GM21737 (cell line): ENCODE results near the gene RMI1.

Source experiments
- ATAC-seq: cut with Tn5 transposase; IDR thresholded peaks from one replicate; pipeline ENCODE4 v1.9.1; 2021; ENCODE audit warnings: mild to moderate bottlenecking, moderate library complexity; ENCODE audit not compliant: unreplicated experiment

Gene RMI1

DNA sequence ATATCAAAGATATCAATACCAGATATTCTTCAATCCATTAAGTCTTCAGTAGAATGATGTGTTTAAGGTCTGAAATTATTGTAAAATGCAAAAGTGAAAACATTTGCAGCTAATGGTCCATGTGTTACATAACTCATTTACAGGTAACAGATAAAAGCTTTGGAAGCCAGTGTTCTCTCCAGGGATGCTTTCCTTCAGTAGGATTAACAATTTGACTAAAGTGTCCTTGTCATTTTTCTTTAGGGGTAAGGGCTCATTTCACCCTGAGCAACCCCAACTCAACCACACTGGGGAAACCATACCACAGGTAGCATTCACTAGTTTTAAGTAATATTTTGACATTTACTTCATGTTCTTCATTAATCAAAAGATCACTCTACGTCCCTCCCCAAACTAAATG, 13.5 kb upstream of the RMI1 start:
- no peak for ATAC-seq

DNA sequence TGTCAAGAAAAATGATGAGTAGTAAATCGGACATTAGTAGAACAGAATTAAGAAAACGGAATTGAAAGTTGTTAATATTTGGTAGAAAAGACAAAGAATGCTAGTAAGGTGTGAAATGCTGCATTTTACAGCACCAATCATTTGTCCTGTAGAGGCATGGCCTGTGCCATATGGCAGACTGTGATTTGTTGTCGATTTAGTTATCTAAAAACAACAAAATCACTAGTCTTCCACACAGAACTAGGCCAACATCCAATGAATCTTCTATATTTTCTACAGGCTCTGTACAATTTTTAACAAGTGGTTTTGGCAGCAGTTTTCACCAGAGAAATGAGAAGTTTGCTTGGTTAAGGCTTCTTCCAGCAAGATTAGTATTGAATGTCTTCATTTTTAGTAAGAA, 11.0 kb upstream of the RMI1 start:
- ATAC-seq: no peak

DNA sequence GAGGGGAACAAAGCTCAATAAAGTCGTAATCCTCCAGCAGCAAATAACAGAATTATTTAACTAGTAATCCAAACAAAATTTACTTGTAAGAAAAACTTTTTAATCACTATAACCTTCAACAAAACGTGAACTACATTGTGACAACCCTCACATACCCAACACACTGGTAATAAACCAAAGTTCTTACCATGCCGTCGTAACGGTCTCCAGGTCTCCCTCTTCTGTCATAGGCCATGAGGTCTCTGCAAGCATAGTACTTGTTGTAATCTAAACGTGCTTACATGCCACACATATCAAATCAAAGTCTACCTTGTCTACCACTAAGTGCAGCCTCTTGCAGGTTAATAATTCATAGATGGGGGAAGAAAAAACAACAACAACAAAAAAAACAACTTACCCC, 9.1 kb upstream of the RMI1 start:
- ATAC-seq: no peak

DNA sequence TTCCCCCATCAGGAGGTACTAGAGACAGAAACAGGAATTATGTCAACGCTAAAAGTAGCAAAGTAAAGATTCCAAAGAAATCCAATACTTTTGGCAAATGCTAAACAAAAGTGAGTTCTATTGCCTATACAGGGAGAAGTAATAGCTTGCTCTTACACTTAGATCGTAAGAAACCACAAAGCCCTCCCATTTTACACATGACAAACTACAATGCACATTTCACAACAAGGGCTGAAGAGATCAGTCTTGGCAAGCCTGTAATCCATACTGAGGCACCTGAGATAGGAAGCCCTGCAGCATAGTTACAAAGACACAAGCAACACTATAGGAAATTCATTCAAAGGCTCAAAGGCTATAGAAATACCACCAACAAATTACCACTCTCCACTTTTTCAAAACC, 8.3 kb upstream of the RMI1 start:
- no peak for ATAC-seq

DNA sequence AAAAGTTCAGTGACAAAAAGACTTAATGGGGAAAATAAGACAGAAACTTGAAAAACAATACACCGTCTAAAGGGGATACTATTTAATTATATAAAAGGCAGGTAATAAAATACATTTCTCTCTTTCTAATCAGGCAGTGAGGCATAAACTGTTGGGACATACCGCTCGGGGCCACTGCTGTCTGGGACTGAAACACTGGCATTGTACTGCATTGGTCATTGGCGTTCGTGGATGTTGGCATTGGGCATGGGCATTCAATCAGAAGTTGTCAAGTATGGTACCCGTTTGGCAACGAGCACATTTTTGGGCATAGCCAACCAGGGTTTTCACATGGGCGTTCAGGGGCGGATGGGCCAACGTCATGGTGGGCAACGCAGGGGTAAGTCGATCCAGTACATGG, 5.3 kb upstream of the RMI1 start:
- ATAC-seq: no peak

DNA sequence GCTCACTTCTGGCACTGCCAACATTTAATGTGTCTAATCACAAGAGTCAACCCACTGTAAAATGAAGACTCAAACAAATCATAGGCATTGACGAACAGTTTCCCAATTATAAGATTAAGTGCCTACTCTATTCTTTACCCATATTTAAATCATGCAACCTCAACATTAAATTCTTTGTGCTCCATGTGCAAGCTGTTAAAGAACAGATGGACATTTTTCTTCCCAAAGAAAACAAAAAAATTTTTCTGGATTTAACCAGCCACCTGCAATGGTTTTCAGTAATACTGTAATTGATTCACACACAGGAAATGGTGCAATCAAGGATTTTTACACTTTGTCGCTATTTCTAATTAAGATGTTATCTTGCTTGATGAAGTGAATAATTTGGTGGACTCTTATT, 4.2 kb upstream of the RMI1 start:
- no peak for ATAC-seq

DNA sequence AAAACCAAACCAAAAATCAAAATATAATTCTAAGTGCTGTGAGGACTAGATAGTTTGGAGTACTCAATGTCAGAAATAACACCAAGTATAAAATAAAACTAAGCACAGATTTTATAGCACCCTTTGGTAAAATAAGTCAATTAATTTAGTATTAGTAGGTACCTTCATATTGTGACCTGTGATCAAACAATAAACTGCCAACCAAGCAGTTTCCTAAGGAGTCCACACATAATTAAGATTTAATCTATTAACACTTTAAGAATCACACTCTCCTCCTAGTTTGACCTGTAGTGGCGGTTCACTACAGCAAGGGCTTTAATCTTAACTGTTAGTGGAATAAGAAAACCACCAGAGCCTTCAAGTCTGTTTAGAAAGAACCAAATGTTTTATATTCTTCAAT, 3.4 kb upstream of the RMI1 start:
- ATAC-seq: no peak

DNA sequence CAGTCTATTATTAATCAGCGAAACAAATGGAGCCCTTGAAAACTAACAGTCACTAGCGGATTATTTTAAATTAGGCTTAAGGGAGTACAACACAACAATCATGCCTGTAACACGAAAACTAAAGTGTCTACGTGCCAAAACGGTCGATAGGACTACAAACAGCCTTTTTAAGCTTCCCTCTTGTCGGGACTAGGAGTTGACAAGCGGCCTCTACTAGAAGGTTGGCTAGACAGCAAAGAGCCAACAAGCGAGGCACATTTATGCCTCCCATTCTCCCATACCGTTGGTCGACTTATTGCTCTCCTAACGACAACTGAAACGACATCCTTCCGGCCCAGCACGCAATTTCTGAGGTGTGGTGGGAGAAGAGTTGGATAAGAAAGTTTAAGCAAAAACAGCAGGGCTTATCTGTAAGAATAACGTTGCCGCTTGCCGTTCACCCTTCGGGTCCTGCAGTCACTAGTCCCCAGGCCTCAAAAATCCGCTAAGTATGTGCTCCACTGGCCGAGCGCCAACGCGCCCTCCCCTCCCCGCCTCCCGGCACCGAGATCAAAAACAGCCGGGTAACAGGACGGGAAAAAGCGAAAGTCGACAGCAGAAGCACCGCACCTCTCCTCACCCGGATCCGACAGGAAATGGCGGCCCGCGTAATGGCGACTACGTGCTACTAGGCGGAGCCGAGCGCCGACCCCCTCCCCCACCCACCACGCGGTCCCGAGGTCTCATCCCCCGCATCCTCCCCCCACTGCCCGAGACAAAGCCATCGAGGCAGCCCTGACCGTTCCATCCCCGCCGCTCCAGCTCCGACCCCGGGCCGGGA, 1.4 kb upstream of the RMI1 start:
- ATAC-seq: peak; percentile 19

DNA sequence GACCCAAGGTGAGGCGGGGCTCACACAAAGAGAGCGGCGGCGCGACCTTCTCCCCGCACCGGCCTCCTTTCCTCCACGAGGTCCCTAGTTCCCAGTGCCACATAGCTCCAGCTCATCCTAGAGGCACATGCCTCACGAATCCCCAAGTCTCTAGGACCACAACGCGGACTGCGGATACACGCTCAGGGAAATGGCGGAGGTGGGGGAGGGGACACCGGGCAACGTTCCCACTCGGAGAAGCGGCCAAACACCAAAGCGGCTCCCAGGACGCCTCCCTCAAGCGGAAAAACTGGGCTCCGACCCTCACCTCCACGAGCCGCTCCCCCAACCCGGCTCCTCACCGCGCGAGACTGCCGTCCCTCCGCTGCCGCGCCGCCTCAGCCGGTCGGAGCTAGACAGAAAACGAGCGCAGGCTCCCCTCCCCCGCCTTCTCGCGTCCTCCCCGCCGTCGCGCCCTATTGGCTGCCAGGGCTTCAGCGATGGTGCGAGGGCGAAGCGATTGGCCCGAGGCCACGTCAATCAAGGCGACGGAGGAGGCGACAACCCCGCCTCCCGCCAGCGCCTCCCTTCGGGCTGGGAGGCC, 702 bp upstream of the RMI1 start, which contains the start of gene HNRNPK:
TSS of gene HNRNPK (minus strand) at position 404 of the 583 bp plus-strand sequence. CDS start 1,963 bp downstream, outside the sequence.
- ATAC-seq: peak; percentile 80

DNA sequence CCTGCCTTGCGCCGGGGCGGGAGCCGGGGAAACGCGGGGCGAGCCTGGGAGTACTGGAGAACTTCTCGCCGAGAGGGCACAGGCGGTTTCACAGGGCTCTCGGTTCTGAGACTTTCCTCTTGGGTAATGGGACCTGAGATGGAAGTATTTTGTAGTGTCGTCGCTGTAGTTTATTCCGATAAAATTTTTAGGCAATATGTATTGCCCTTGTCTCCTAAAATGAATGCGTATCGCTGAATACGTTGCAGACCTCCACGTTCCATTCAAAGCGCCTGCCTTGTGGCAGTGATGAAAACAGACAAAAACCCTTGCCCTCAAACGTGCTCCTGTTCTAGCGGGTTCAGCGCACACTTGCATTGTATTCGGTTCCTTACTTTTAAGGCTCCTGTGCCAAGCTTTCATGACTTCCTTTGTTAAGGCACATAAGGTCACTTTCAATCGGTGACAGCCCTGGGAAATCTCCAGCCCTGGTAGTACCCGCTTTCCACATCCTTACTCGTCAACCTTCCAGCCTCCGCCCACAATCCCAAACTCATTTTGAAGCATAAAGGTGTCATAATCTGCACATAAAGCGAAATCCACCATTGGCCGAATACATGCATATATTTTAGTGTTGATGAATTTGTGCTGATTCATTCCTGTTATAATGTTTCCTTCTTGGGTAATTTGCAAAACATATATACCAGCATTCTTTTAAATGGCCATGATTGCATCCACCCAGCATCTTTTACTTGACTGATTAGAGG, 694 bp downstream of the RMI1 start:
- ATAC-seq: no peak

DNA sequence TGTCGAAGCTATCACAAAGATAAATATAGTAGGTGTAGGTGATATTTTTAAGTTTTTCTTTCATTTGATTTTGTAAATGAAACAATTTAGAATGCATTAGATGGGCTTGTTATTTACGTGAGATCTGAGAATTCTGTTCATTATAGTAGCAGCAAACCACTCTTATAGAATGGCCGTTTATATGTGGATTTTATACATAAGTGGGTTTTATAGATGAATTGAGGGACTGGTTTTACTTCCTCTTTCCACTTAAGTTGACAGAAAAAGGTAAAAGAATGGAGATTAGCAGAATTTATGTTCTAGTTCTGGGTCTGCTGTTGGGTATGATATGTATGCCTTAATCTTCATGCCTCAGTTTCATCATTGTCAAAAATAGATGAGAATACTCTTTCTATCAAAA, 5.6 kb downstream of the RMI1 start:
- no peak for ATAC-seq

DNA sequence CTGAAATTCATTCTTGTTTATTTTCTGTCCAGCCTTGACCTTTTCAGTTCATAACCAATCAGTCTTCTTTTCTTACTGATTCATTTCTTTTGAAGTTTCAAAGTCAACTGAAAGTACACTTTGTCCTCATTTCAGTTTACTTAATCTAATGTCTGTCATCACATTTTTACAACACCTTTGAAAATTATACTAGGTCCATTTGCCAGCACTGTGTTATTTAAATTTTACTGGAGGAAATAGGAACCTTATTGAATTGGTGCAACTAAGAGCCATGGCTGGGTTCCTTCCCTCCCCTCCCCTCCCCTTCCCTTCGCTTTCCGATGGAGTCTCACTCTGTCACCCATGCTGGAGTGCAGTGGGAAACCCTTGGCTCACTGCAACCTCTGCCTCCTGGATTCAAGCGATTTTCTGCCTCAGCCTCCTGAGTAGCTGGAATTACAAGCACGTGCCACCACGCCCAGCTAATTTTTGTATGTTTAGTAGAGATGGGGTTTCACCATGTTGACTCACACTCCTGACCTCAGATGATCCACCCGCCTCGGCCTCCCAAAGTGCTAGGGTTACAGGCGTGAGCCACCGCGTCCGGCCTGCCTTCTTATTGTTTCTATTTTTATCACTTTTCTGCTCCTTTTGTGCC, 6.3 kb downstream of the RMI1 start:
- ATAC-seq: no peak

DNA sequence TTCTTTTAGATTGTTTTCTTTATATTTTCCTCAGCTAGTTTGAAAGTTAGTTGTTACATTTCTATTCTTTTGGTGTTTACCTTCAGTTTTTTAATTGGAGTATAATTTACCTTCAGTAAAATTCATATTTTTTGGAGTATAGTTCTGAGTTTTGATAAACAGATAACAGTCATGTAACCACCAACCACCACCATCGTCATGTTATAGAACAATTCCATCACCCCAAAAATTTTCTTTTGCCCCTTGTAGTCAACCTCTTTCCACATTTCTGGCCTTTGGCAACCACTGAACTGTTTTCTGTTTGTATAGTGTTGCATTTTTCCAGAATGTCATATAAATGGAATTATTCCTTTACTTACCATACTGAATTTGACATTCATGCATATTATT, 6.8 kb downstream of the RMI1 start:
- no peak for ATAC-seq

DNA sequence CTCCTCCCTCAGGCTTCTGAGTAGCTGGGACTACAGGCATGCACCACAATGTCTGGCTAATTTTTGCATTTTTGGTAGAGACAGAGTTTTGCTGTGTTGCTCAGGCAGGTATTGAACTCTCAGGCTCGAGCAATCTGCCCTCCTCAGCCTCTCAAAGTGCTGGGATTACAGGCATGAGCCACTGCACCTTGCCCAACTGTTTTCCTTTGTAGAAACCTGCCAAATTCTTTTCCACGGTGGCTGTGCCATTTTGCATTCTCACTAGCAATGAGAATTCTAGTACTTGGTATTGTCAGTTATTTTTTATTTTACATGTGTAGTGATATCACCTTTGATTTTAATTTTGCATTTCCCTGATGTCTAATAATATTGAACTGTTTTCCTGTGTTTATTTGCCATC, 7.8 kb downstream of the RMI1 start:
- ATAC-seq: no peak

DNA sequence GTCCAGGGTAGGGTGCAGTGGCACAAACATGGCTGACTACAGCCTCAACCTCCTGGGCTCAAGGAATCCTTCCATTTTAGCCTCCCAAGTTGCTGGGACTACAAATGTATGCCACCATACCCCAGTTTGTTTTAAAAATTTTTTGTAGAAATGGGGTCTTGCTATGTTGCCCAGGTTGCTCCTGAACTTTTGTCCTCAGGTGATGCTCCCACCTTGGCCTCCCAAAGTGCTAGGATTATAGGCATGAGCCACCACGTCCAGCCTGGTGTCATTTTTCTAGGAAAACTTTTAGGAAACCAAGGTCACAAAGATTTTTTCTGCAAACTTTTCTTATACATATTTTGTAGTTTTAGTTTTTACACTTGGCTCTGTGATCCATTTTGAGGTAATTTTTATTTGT, 10.8 kb downstream of the RMI1 start:
- ATAC-seq: no peak

DNA sequence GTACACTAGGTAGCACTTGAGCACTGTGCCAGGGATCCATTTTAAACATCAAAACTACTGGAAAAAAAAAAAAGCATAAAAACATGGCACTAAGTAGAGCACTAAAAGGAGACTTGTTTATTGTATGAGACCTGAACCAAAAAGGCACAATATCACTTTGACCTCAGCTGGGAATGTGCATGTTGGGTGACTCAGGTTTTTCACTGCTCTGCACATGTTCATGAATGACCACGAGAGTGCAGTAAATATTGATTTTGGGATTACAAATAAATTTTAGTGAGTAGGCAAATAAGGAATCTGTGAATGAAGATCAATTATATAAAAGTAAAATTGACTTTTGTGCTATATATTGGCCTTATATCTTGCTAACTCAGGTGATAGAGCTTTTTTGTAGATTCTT, 11.8 kb downstream of the RMI1 start:
- ATAC-seq: no peak

DNA sequence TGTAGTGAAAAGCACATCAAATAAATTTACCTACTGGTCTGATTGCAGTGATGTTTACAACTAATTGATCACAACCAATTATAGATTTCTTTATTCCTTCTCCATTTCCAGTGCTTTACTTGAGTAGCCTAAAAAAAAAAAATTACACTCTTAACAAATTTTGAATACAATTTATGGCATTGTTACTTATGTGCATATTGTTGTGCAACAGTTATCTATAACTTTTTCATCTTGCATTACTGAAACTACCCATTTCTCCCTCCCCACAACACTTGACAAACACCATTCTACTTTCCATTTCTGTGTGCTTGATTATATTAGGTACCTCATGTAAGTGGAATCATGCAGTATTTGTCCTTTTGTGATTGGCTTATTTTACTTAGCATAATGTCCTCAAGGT, 12.3 kb downstream of the RMI1 start:
- no peak for ATAC-seq

DNA sequence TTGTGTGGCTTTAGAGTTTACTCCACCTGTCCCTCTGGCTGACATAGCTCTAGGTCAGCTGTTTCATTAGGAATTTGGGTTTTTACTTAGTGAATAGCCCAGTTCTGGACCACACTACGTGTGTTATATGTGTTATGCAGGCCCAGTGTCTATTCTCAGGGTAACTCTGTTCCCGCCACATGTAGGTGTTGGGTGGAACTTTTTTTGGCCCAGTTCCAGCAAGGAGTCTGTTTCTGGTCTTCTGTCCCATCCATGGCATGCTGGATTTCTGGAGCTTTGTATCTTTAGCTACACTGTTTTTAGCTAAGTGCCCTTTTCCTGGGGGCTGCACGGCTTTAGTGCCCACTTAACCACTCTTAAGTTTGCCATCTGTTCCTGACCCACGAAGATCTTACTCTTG, 15.5 kb downstream of the RMI1 start:
- no peak for ATAC-seq

DNA sequence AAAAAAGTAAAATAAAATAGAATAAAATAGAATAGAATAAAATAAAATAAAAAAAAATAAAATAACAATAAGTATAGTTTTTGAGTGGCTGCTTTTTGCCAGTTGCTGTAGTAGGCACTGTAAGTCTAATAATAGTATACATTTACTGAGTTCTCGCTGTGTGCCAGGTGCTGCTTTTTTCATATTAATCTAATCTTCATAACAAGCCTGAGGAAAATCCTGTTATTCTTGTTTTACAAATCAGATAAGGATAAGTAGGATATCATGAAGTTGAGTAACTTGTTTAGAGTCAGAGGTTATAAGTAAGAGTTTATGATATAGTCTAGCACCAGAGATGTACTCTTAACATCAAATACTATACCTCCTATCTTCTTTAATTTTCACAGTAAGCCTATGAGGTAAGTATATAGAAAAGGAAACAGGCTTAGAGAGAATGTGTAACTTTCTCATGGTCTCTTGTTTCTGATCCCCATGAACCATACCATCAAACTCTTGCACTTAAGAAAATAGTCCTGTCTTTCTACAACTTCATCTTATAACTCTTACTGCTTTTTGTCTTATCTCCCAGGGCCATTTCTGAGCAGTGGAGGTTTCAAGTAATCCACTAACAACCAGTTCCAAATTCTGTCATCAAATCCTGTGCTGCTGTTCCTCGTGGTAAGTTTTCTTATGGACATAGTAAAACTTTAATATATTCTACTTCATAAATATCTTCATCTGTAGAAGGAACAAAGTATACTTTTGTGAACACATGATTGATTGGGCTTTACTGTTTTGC, 18.7 kb downstream of the RMI1 start:
- no peak for ATAC-seq

DNA sequence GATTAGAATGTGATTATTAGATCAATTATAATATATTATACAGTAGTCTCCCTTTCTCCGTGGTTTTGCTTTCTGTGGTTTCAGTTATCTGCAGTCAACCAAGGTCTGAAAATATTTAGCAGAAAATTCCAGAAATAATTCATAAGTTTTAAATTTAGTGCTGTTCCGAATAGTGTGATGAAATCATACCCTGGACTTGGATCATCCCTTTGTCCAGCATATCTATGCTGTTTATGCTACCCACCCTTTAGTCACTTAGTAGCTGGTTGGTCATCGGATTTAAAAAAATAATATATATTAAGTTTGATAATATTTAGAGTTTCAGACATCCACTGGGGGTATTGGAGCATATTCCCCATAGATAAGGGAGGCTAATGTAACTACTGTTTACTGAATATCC, 19.6 kb downstream of the RMI1 start:
- ATAC-seq: no peak

DNA sequence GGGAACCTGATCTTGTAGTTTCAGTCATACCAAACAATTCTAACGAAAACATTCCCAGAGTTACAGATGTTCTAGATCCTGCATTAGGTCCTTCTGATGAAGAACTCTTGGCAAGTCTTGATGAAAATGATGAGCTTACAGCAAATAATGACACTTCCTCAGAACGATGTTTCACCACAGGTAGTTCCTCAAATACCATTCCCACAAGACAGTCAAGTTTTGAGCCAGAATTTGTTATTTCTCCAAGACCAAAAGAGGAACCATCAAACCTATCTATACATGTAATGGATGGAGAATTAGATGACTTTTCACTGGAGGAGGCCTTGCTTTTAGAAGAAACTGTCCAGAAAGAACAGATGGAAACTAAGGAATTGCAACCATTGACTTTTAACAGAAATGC, 21.0 kb downstream of the RMI1 start:
- ATAC-seq: no peak
